ENCODE results near the gene AJAP1. TPM values are rescaled to one million over a fixed set of nuclear protein-coding genes. Genes with fewer than 3 reads are reported as not detected.

AJAP1 gene
- total and polyA plus RNA-seq, 2 donors (not counting 1 experiment from before 2014, with no cell fraction given) = 0.01 TPM; not detected in 1

DNA sequence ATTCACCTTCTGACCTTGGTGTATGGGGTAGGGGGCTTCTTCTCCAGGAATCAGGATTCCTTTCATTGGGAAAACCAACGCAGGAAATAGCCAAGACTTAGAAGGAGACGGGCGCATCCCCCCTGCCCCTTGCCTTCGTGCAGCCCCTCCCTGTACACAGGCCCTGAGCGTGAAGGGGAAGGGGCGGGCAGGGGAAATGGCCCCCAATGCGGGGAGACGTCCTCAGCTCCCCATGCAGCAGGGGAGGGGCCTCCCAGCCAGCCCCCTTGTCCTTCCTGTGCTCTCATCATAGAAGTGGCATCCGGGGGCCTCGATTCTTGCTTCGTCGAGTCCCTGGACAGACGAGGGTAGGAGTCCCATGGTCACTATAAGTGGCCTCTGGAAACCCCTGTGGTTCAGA lies 116.9 kb downstream of the AJAP1 start:
- H3K36me3 ChIP-seq (ENCODE audit: control insufficient read depth, insufficient read depth, low read length) = no peaks in the 10 kb centered on the region
- H3K9me3 ChIP-seq (ENCODE audit: control insufficient read depth, insufficient read depth, low read depth, low read length) = peaks cover 5% of the 10 kb centered on the region
- DNase-seq (ENCODE audit: low read depth in 2 of 2) = no peak
- no peak overlapping the region for H3K4me2 ChIP-seq (ENCODE audit: extremely low read depth, insufficient read depth, low read length)
- no peaks in the 10 kb centered on the region for H3K79me2 ChIP-seq (ENCODE audit: control insufficient read depth, insufficient read depth, low read length)
- H3K4me3 ChIP-seq (replicated peaks in 1 of 4; ENCODE audit: control extremely low read depth in 1 of 4, insufficient read depth in 1 of 4, low read depth in 3 of 4, low read length in 4 of 4) = no peak overlapping the region
- H3K9ac ChIP-seq (ENCODE audit: insufficient read depth, low read length) = no peak overlapping the region
- no peaks in the 10 kb centered on the region for H4K20me1 ChIP-seq (ENCODE audit: control insufficient read depth, extremely low read depth, insufficient read depth, low read length)
- no peak overlapping the region for H3K27ac ChIP-seq (ENCODE audit: insufficient read depth, low read length)
- no peak for TF ChIP-seq EZH2 (IDR thresholded peaks at IDR 0.05; ENCODE audit: low read length, missing control alignments)
- TF ChIP-seq, protein P1, sequence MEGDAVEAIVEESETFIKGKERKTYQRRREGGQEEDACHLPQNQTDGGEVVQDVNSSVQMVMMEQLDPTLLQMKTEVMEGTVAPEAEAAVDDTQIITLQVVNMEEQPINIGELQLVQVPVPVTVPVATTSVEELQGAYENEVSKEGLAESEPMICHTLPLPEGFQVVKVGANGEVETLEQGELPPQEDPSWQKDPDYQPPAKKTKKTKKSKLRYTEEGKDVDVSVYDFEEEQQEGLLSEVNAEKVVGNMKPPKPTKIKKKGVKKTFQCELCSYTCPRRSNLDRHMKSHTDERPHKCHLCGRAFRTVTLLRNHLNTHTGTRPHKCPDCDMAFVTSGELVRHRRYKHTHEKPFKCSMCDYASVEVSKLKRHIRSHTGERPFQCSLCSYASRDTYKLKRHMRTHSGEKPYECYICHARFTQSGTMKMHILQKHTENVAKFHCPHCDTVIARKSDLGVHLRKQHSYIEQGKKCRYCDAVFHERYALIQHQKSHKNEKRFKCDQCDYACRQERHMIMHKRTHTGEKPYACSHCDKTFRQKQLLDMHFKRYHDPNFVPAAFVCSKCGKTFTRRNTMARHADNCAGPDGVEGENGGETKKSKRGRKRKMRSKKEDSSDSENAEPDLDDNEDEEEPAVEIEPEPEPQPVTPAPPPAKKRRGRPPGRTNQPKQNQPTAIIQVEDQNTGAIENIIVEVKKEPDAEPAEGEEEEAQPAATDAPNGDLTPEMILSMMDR (conservative IDR thresholded peaks at IDR 0.05 in 1 of 2, IDR thresholded peaks at IDR 0.05 in 1 of 2; ENCODE audit: low read depth in 1 of 2, low read length in 2 of 2) = no peak
- H3K27me3 ChIP-seq (ENCODE audit: control insufficient read depth, insufficient read depth, low read length) = no peaks in the 10 kb centered on the region
- H3K4me1 ChIP-seq (ENCODE audit: control insufficient read depth, extremely low read depth, insufficient read depth, low read length) = no peaks in the 10 kb centered on the region
- no peak overlapping the region for H2AFZ ChIP-seq (ENCODE audit: low read length)

DNA sequence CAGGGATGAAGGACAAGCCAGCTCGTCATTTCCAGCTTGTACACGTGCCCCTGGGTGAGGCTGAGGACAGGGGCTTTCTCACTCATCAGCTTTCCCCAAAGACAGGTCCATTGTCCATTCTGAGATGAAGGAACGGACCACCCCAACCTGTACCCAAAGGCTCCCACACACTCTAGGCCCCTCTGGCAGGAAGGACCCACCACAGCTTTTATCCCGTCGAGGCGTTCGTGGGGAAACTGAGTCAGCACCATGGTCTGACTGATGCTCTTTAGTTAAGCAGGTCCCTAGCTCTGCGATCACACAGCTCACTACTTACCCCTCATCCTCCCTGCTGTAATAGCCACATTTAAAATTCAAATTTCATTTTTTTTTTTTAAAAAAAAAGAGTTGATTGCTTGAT lies 117.3 kb downstream of the AJAP1 start:
- H3K27me3 ChIP-seq (ENCODE audit: control insufficient read depth, insufficient read depth, low read length) = no peaks in the 10 kb centered on the region
- TF ChIP-seq, protein P1 (conservative IDR thresholded peaks at IDR 0.05 in 1 of 2, IDR thresholded peaks at IDR 0.05 in 1 of 2; ENCODE audit: low read depth in 1 of 2, low read length in 2 of 2) = no peak
- TF ChIP-seq EZH2 (IDR thresholded peaks at IDR 0.05; ENCODE audit: low read length, missing control alignments) = no peak
- no peak overlapping the region for H3K4me2 ChIP-seq (ENCODE audit: extremely low read depth, insufficient read depth, low read length)
- peaks cover 5% of the 10 kb centered on the region for H3K9me3 ChIP-seq (ENCODE audit: control insufficient read depth, insufficient read depth, low read depth, low read length)
- no peaks in the 10 kb centered on the region for H3K79me2 ChIP-seq (ENCODE audit: control insufficient read depth, insufficient read depth, low read length)
- no peak overlapping the region for H3K9ac ChIP-seq (ENCODE audit: insufficient read depth, low read length)
- no peak for DNase-seq (ENCODE audit: low read depth in 2 of 2)
- no peaks in the 10 kb centered on the region for H3K36me3 ChIP-seq (ENCODE audit: control insufficient read depth, insufficient read depth, low read length)
- no peaks in the 10 kb centered on the region for H4K20me1 ChIP-seq (ENCODE audit: control insufficient read depth, extremely low read depth, insufficient read depth, low read length)
- H3K4me1 ChIP-seq (ENCODE audit: control insufficient read depth, extremely low read depth, insufficient read depth, low read length) = no peaks in the 10 kb centered on the region
- H2AFZ ChIP-seq (ENCODE audit: low read length) = no peak overlapping the region
- H3K4me3 ChIP-seq (replicated peaks in 1 of 4; ENCODE audit: control extremely low read depth in 1 of 4, insufficient read depth in 1 of 4, low read depth in 3 of 4, low read length in 4 of 4) = no peak overlapping the region
- H3K27ac ChIP-seq (ENCODE audit: insufficient read depth, low read length) = no peak overlapping the region

DNA sequence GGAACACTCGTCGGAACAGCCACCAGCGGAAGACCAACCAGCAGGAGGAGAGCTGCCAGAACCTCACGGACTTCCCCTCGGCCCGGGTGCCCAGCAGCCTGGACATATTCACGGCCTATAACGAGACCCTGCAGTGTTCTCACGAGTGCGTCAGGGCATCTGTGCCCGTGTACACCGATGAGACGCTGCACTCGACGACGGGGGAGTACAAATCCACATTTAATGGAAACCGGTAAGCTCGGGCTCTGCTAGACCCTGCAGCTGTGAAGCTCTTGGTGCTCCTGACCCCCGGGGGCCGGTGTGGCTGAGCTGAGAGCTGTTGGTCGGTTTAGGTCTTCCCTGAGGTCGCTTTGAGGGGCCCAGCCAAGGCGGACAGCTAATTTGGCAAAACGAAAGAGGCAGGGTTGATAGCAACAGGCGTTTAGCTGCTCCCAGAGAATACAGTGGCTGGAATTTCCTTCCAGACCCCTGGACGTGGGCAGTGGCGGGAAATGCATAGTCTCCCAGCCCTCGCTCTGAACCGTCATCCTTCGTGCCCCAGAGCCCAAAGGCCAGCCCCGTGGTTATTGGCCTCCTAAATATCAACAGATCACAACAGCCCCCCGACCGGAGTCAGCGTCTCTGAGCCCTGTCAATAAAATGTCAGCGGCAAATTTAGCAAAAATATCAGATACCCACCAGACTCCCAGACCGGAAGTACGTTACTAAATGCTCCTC lies 118.0 kb downstream of the AJAP1 start:
- Histone ChIP-seq H3K27me3 (ENCODE audit: control insufficient read depth, insufficient read depth, low read length) (no peaks in the 10 kb centered on the region), H3K79me2 (ENCODE audit: control insufficient read depth, insufficient read depth, low read length) (no peaks in the 10 kb centered on the region), H2AFZ (ENCODE audit: low read length) (no peak overlapping the region), H3K27ac (ENCODE audit: insufficient read depth, low read length) (no peak overlapping the region), H3K36me3 (ENCODE audit: control insufficient read depth, insufficient read depth, low read length) (no peaks in the 10 kb centered on the region), H4K20me1 (ENCODE audit: control insufficient read depth, extremely low read depth, insufficient read depth, low read length) (no peaks in the 10 kb centered on the region), H3K9me3 (ENCODE audit: control insufficient read depth, insufficient read depth, low read depth, low read length) (peaks cover 2% of the 10 kb centered on the region), H3K4me1 (ENCODE audit: control insufficient read depth, extremely low read depth, insufficient read depth, low read length) (no peaks in the 10 kb centered on the region), H3K9ac (ENCODE audit: insufficient read depth, low read length) (no peak overlapping the region), H3K4me2 (ENCODE audit: extremely low read depth, insufficient read depth, low read length) (no peak overlapping the region), H3K4me3 (replicated peaks in 1 of 4; ENCODE audit: control extremely low read depth in 1 of 4, insufficient read depth in 1 of 4, low read depth in 3 of 4, low read length in 4 of 4) (no peak overlapping the region)
- TF ChIP-seq, protein P1 (conservative IDR thresholded peaks at IDR 0.05 in 1 of 2, IDR thresholded peaks at IDR 0.05 in 1 of 2; ENCODE audit: low read depth in 1 of 2, low read length in 2 of 2) = no peak
- no peak for TF ChIP-seq EZH2 (IDR thresholded peaks at IDR 0.05; ENCODE audit: low read length, missing control alignments)
- no peak for DNase-seq (ENCODE audit: low read depth in 2 of 2)

Data from fibroblast of lung (primary cell).